Spleen (tissue), 11 donors: ENCODE data around the gene ATP9A. TPM values are rescaled to one million over a fixed set of nuclear protein-coding genes. Genes with fewer than 3 reads are reported as not detected.
A peak's percentile ranks its signal among the peaks of the same experiment; 100 is the strongest.

Experiments
- DNase-seq: peaks from one replicate; pipeline ENCODE4 v3.0.0-alpha.2; 2020
- H3K27ac ChIP-seq, 8 donors: fragments of 200-600 bp; sonication (generic) in 7 of 8; 1 replicate in 4 of 8; 2 replicates in 4 of 8; pipeline versions ENCODE4 v1.5.0 to v1.8.0; 2016 to 2021; ENCODE audit warnings: inconsistent platforms in 4 of 8, mild to moderate bottlenecking in 4 of 8, moderate library complexity in 1 of 8
- H3K27me3 ChIP-seq, 7 donors: fragments of 200-600 bp; sonication (generic) in 6 of 7; replicated peaks in 1 of 7; 1 replicate in 4 of 7; 2 replicates in 3 of 7; pipeline versions ENCODE4 v1.5.0 to v1.8.0; 2016 to 2021; ENCODE audit warnings: inconsistent platforms in 3 of 7, mild to moderate bottlenecking in 1 of 7
- H3K36me3 ChIP-seq, 6 donors: fragments of 200-600 bp; sonication (generic) in 5 of 6; 1 replicate in 4 of 6; 2 replicates in 2 of 6; pipeline versions ENCODE4 v1.5.0 to v1.8.0; 2016 to 2021; ENCODE audit warnings: inconsistent platforms in 2 of 6
- H3K4me1 ChIP-seq, 6 donors: fragments of 200-600 bp; sonication (generic) in 5 of 6; 1 replicate in 3 of 6; 2 replicates in 3 of 6; pipeline versions ENCODE4 v1.5.0 to v1.8.0; 2016 to 2021; ENCODE audit warnings: inconsistent platforms in 3 of 6
- H3K4me3 ChIP-seq, 8 donors: fragments of 200-600 bp; sonication (generic) in 7 of 8; 1 replicate in 4 of 8; 2 replicates in 4 of 8; pipeline versions ENCODE4 v1.5.0 to v1.8.0; 2016 to 2021; ENCODE audit warnings: inconsistent platforms in 4 of 8, mild to moderate bottlenecking in 4 of 8, moderate library complexity in 2 of 8
- H3K9me3 ChIP-seq, 8 donors: fragments of 200-600 bp; sonication (generic) in 7 of 8; 1 replicate in 4 of 8; 2 replicates in 4 of 8; pipeline versions ENCODE4 v1.5.0 to v1.8.0; 2016 to 2021; ENCODE audit warnings: inconsistent platforms in 4 of 8
- CTCF ChIP-seq, 11 experiments: fragments of 200-600 bp in 7 of 11; fragments of 450-650 bp in 4 of 11; sonication (generic) in 4 of 11; IDR thresholded peaks in 8 of 11; conservative IDR thresholded peaks in 3 of 11; 1 replicate in 7 of 11; 2 replicates in 4 of 11; pipeline versions ENCODE4 v1.4.0 to v1.8.0; 2016 to 2021; ENCODE audit warnings: antibody characterized with exemption in 11 of 11, inconsistent platforms in 4 of 11, mild to moderate bottlenecking in 1 of 11
- POLR2A ChIP-seq, 3 donors: fragments of 450-650 bp; IDR thresholded peaks; one replicate each; pipeline ENCODE4 v1.5.1; 2017; ENCODE audit warnings: antibody characterized with exemption in 3 of 3, mild to moderate bottlenecking in 1 of 3
- POLR2AphosphoS5 ChIP-seq, 3 donors: sonication (generic); formaldehyde crosslinking; IDR thresholded peaks; one replicate each; pipeline ENCODE4 v1.5.1; 2017; ENCODE audit warnings: antibody characterized with exemption in 3 of 3
- WGBS, 5 donors: extraction: QIAGEN DNeasy Blood & Tissue Kit in 3 of 5; methylation state at CpG; one replicate each; pipeline versions ENCODE4 v1.1.5 to v1.1.7; 2013 to 2018; 5-methylcytosine and 5-hydroxymethylcytosine counted together
- intact Hi-C: fragments of 100-400 bp; cut with DNase I; formaldehyde crosslinking; loops from one replicate; pipeline ENCODE4 v1.15.0; 2023; ENCODE audit warnings: low total_unique reads
- polyA plus RNA-seq, 3 donors: library from polyadenylated mRNA; stranded (reverse); fragments of 200-250 nt; gene quantifications; one replicate each; pipeline ENCODE4 v1.2.1, GENCODE V29; 2013
- total RNA-seq, 7 donors: library from RNA; depleted of rRNA in 3 of 7; stranded (reverse); fragments of >200 nt in 3 of 7; fragmentation: NEBNext Ultra II Directional in 4 of 7; extraction: Animal tissue kit (Norgen Biotek cat#: 25700) in 4 of 7; gene quantifications; one replicate each; pipeline versions ENCODE4 v1.1.0 to v1.2.1, GENCODE V29; 2016 to 2021
- donor health status: healthy with polysubstance abuse.
- donor health status: DM: no; HTN: no; CAD: no; lungs with moderate emphysema.
- donor health status: DM: no; HTN: no; CAD: no.
- donor health status: Bipolar disorder and iron deficiency.
- donor health status: healthy.
- donor health status: DM: no; HTN: no; CAD: no.
- donor health status: DM: yes; HTN: yes; CAD: no.

The ATP9A gene
- total and polyA plus RNA-seq, 10 donors, result 0.37 to 11.5 (median 7.6) TPM

GRCh38 chr20:51631953-51632352 lies 136.2 kb downstream of the ATP9A start:
- Histone ChIP-seq H3K36me3 (no peaks in the 10 kb centered on the region), H3K4me1 (peaks cover 0 to 38% (median 13%) of the 10 kb centered on the region in 6 donors), H3K27me3 (peaks cover 0 to 29% (median 0%) of the 10 kb centered on the region in 7 donors), H3K27ac (peak overlapping the region in 7 of 8 donors; percentile 11 to 72 (median 66)), H3K4me3 (no peak overlapping the region), H3K9me3 (no peaks in the 10 kb centered on the region)
- intact Hi-C loops, result loop anchor here (10.0 kb wide), 3 partner anchors 333 to 523 kb away; no protein-coding TSS in a partner anchor
- WGBS, 5 donors, result 92 to 95% (median 95%) methylated on average over 6 of the region's 6 CpGs
- no peak for TF ChIP-seq CTCF (IDR thresholded peaks at IDR 0.05 in 8 of 11, conservative IDR thresholded peaks at IDR 0.05 in 3 of 11)
- no peak for TF ChIP-seq POLR2AphosphoS5 (IDR thresholded peaks at IDR 0.05)
- no peak for TF ChIP-seq POLR2A (IDR thresholded peaks at IDR 0.05)
- DNase-seq, result no peak

- no peak overlapping the region for H3K4me3 ChIP-seq
- H3K9me3 ChIP-seq, result no peaks in the 10 kb centered on the region
- H3K4me1 ChIP-seq, result peaks cover 0 to 38% (median 13%) of the 10 kb centered on the region in 6 donors
- H3K36me3 ChIP-seq, result no peaks in the 10 kb centered on the region
- DNase-seq, result no peak
- intact Hi-C loops, result loop anchor here (10.0 kb wide), 3 partner anchors 334 to 524 kb away; no protein-coding TSS in a partner anchor
- peaks cover 0 to 29% (median 0%) of the 10 kb centered on the region in 7 donors for H3K27me3 ChIP-seq
- WGBS, 5 donors, result 10 to 16% (median 13%) methylated on average over 21 of the region's 21 CpGs
- H3K27ac ChIP-seq, result peak overlapping the region in 7 of 8 donors; percentile 53 to 72 (median 66)
- TF ChIP-seq POLR2AphosphoS5 (IDR thresholded peaks at IDR 0.05) (peak in 1 of 3 donors; percentile 62), POLR2A (IDR thresholded peaks at IDR 0.05) (no peak), CTCF (IDR thresholded peaks at IDR 0.05 in 8 of 11, conservative IDR thresholded peaks at IDR 0.05 in 3 of 11) (no peak)
Measured at GRCh38 chr20:51631011-51631950, 136.9 kb downstream of the ATP9A start.

GRCh38 chr20:51629399-51630058 lies 138.7 kb downstream of the ATP9A start:
- WGBS, 5 donors, result 50 to 96% (median 56%) methylated on average over 3 of the region's 3 CpGs
- H3K9me3 ChIP-seq, result no peaks in the 10 kb centered on the region
- no peak for DNase-seq
- peaks cover 0 to 29% (median 0%) of the 10 kb centered on the region in 7 donors for H3K27me3 ChIP-seq
- peak overlapping the region in 3 of 8 donors; percentile 22 to 66 (median 51) for H3K27ac ChIP-seq
- no peak overlapping the region for H3K4me3 ChIP-seq
- peaks cover 0 to 38% (median 13%) of the 10 kb centered on the region in 6 donors for H3K4me1 ChIP-seq
- TF ChIP-seq POLR2A (IDR thresholded peaks at IDR 0.05) (no peak), CTCF (IDR thresholded peaks at IDR 0.05 in 8 of 11, conservative IDR thresholded peaks at IDR 0.05 in 3 of 11) (no peak), POLR2AphosphoS5 (IDR thresholded peaks at IDR 0.05) (no peak)
- peaks cover 0 to 4% (median 0%) of the 10 kb centered on the region in 6 donors for H3K36me3 ChIP-seq
- intact Hi-C loops, result loop anchor here (10.0 kb wide), 5 partner anchors 255 to 645 kb away; no protein-coding TSS in a partner anchor
